Measurements from ENCODE around the gene CDIPT.
"Not testable (repeated sequence)": the region's sequence is repeated elsewhere in the genome, so short reads cannot be mapped to it uniquely, and the experiment has no call there.

CDIPT gene

GRCh38 chr16:29891525-29892457, 28.8 kb upstream of the CDIPT start:
- TF ChIP-seq CTCF (IDR thresholded peaks at IDR 0.05; ENCODE audit: low read depth, low read length): no peak
- H3K27me3 ChIP-seq: no peaks in the 10 kb centered on the region
- no peak for DNase-seq
- no peaks in the 10 kb centered on the region for H3K9me3 ChIP-seq
- H3K36me3 ChIP-seq: peaks cover 16% of the 10 kb centered on the region
- H3K4me1 ChIP-seq: no peaks in the 10 kb centered on the region
- H3K4me3 ChIP-seq (ENCODE audit: low read depth, low read length): no peak overlapping the region

DNA sequence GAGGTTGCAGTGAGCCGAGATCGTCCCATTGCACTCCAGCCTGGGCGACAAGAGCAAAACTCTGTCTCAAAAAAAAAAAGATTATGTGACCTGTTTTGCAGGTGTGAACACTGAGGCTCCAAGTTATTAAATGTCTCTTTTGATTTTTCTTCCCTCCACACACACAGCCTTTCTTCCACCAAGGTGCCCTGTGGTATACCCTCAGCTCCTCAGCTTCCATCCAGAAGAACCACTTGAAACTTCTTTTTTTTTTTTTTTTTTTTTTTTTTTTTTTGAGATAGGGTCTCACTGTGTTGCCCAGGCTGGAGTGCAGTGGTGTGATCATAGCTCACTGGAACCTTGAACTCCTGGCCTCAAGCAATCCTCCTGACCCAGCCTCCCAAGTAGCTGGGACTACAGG, 26.3 kb upstream of the CDIPT start:
- H3K36me3 ChIP-seq; H3K4me1 ChIP-seq; DNase-seq; H3K9me3 ChIP-seq; H3K27me3 ChIP-seq; H3K4me3 ChIP-seq (ENCODE audit: low read depth, low read length): not testable (repeated sequence)

GRCh38 chr16:29883987-29884386, 21.0 kb upstream of the CDIPT start:
- no peaks in the 10 kb centered on the region for H3K27me3 ChIP-seq
- no peaks in the 10 kb centered on the region for H3K9me3 ChIP-seq
- DNase-seq: no peak
- H3K36me3 ChIP-seq: no peaks in the 10 kb centered on the region; the same call in 1 of the 2 replicates
- no peak for TF ChIP-seq CTCF (IDR thresholded peaks at IDR 0.05; ENCODE audit: low read depth, low read length)
- no peak overlapping the region for H3K4me3 ChIP-seq (ENCODE audit: low read depth, low read length)
- H3K4me1 ChIP-seq: no peaks in the 10 kb centered on the region

DNA sequence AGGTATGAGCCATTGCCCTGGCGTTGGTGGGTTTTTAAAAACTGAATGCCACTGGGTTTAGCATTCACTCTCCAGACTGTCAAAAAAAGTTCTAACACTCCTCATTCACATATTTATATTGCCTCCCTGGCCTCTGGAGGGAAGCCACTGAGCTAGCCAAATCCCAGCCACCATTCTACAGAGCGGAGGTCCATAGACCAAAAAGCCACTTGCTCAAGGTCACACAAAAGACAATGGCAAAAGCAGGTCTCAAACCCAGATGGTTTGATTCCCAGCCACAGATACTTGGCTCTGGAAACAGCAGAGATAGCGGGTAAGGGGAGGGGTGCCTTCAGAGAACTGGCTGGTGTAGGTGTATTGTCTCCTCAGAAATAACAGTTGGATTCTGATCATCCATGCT, 18.0 kb upstream of the CDIPT start:
- H3K4me1 ChIP-seq: peaks cover 3% of the 10 kb centered on the region; the same call in 1 of the 2 replicates
- no peak for DNase-seq
- H3K36me3 ChIP-seq: no peaks in the 10 kb centered on the region; the same call in 1 of the 2 replicates
- H3K27me3 ChIP-seq: no peaks in the 10 kb centered on the region
- no peak for TF ChIP-seq CTCF (IDR thresholded peaks at IDR 0.05; ENCODE audit: low read depth, low read length)
- H3K9me3 ChIP-seq: no peaks in the 10 kb centered on the region
- no peak overlapping the region for H3K4me3 ChIP-seq (ENCODE audit: low read depth, low read length)

DNA sequence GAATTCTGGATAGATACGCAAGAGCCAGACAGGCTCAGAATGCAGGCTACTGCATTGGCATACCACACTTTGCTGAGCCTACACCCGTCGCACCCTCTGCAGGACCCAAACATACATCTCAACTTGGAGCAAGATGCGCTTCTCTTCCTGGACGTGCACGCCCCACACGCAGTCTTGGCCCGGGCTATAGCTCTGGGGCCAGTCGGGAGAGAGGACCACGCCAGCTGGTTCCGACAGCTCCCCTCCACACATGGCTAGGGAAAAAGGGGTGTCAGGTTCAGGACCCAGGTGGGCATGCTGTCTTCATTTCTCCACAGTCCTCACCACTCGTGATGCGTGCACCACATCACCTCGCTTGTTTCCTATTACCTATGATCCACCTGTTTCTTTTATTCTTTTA, 15.1 kb upstream of the CDIPT start:
- Histone ChIP-seq H3K27me3 (no peaks in the 10 kb centered on the region), H3K4me3 (ENCODE audit: low read depth, low read length) (no peak overlapping the region), H3K9me3 (no peaks in the 10 kb centered on the region), H3K4me1 (peaks cover 3% of the 10 kb centered on the region; the same call in 1 of the 2 replicates), H3K36me3 (no peaks in the 10 kb centered on the region; the same call in 1 of the 2 replicates)
- TF ChIP-seq CTCF (IDR thresholded peaks at IDR 0.05; ENCODE audit: low read depth, low read length): no peak
- no peak for DNase-seq

DNA sequence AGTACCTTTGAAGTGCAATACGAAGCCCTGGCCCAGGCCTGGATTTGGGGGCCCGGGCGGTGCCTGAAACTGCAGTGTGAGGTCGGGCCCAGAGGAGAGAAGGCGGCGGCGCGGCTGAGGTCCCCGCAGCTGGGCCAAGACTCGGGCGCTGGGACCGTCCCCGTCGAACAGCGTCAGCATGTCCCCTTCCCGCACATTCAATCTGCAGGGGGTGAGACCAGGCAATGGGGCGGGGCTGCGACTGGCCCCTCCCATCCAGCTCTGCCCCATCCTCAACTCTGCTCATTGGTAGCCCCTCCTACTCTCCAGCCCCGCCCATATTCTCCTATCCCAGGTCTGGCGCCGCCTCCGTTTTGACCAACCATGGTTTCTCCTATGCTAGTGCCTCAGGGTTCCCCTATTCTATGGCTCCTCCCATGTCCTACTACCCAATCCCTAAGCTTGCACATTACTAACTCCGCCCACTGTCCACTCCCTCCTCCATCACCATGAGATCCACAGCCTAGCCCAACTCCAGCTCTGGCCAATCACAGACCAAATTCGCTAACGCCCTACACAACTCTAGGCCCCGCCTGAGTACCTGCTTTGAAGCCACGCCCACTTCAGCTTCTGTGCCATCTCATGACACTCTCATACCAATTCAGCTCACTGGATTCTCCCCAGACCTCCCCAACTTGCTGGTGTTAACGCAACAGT, 14.4 kb upstream of the CDIPT start:
- H3K4me3 ChIP-seq (ENCODE audit: low read depth, low read length): no peak overlapping the region
- H3K27me3 ChIP-seq: no peaks in the 10 kb centered on the region
- H3K9me3 ChIP-seq: no peaks in the 10 kb centered on the region
- peak; percentile 88 for DNase-seq
- no peaks in the 10 kb centered on the region; the same call in 1 of the 2 replicates for H3K36me3 ChIP-seq
- TF ChIP-seq CTCF (IDR thresholded peaks at IDR 0.05; ENCODE audit: low read depth, low read length): no peak
- peaks cover 3% of the 10 kb centered on the region; the same call in 1 of the 2 replicates for H3K4me1 ChIP-seq
